Non-pigmented ciliary epithelial cell (primary cell): ENCODE measurements around the gene FAM163B.
"Not testable (repeated sequence)": the region's sequence is repeated elsewhere in the genome, so short reads cannot be mapped to it uniquely, and the experiment has no call there.

Source experiments
- DNase-seq: peaks from one replicate; pipeline ENCODE4 v3.0.0-alpha.2; 2010; ENCODE audit warnings: low read depth

Gene FAM163B

GRCh38 chr9:133639613-133640012, 30.4 kb upstream of the FAM163B start:
- DNase-seq: no peak

- DNase-seq: no peak
These were observed 29.5 kb upstream of the FAM163B start for GRCh38 chr9:133638711-133639110.

- DNase-seq: no peak
These were observed 28.9 kb upstream of the FAM163B start for GRCh38 chr9:133638076-133638475.

- DNase-seq: no peak
These were observed 28.4 kb upstream of the FAM163B start for GRCh38 chr9:133637451-133638055.

GRCh38 chr9:133636902-133637301, 27.7 kb upstream of the FAM163B start:
- DNase-seq: no peak

GRCh38 chr9:133635533-133636531, 26.6 kb upstream of the FAM163B start, which contains the start of gene DBH:
DBH (plus strand) TSS chr9:133636363; CDS start chr9:133636372, 9 bp downstream.
- DNase-seq: no peak

GRCh38 chr9:133635098-133635497, 25.9 kb upstream of the FAM163B start:
- no peak for DNase-seq

GRCh38 chr9:133634081-133634691, 25.0 kb upstream of the FAM163B start:
- DNase-seq: no peak

- no peak for DNase-seq
These were observed 24.5 kb upstream of the FAM163B start for GRCh38 chr9:133633681-133634080.

- DNase-seq: no peak
These were observed 23.9 kb upstream of the FAM163B start for GRCh38 chr9:133632806-133633680.

GRCh38 chr9:133631111-133631510, 21.9 kb upstream of the FAM163B start:
- no peak for DNase-seq

GRCh38 chr9:133629221-133630110, 20.3 kb upstream of the FAM163B start:
- DNase-seq: no peak

- no peak for DNase-seq
These were observed 19.6 kb upstream of the FAM163B start for GRCh38 chr9:133628766-133629165.

- no peak for DNase-seq
These were observed 18.2 kb upstream of the FAM163B start for GRCh38 chr9:133627341-133627740.

- not testable (repeated sequence) for DNase-seq
These were observed 16.8 kb upstream of the FAM163B start for GRCh38 chr9:133626008-133626407.

- DNase-seq: no peak
These were observed 13.4 kb upstream of the FAM163B start for GRCh38 chr9:133622555-133622954.

- DNase-seq: no peak
These were observed 12.6 kb upstream of the FAM163B start for GRCh38 chr9:133621725-133622267.

- DNase-seq: no peak
These were observed 10.6 kb upstream of the FAM163B start for GRCh38 chr9:133619791-133620190.

GRCh38 chr9:133618726-133619125, 9.5 kb upstream of the FAM163B start:
- no peak for DNase-seq

GRCh38 chr9:133616643-133617405, 7.6 kb upstream of the FAM163B start:
- no peak for DNase-seq
